ENCODE results near the gene SORT1.

The SORT1 gene

DNA sequence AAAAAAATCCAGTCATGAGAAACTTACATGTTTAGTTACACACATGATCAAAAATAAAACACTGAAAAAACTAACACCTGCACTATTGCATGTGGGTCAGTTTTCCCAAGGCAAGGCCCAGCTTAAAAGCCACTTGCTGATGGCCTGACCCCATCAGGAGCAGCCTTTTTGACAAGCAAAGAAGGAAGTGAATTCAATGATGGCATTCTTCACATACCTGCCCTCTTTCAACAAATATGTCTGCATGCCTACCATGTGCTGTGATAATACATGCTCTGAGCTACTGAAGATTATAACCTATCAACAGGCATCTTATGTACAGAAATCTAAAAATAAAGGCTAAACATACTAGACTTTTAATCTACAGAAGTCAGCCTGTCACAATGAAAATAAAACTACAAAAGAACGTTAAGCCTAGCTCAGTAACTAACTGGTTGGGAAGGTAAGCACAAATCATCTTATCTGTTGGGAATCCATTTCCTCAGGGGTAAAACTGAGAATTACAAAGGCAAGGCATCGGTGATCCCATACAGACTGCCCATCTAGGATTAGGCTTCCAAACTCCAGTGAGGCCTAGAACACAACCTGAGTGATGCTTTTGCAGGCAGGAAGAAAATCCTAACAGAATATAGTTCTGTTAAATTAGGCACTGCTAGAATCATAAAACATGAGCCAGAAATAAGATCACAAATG is 14.5 kb downstream of the SORT1 start:
- Histone ChIP-seq H2AFZ (ENCODE audit: low read depth) (no peak overlapping the region), H3K4me3 (IDR thresholded peaks at IDR 0.05; ENCODE audit: insufficient read depth, low read depth, low read length) (no peak overlapping the region), H3K4me2 (no peak overlapping the region), H4K20me1 (ENCODE audit: insufficient read depth) (no peaks in the 10 kb centered on the region; the same call in 1 of the 2 replicates), H3K27ac (no peak overlapping the region), H3K79me2 (ENCODE audit: insufficient read depth, low read depth) (no peaks in the 10 kb centered on the region), H3K27me3 (ENCODE audit: insufficient read depth, low read depth) (no peaks in the 10 kb centered on the region), H3K9ac (no peak overlapping the region), H3K4me1 (ENCODE audit: low read depth, poor library complexity, severe bottlenecking) (peaks cover 21% of the 10 kb centered on the region), H3K36me3 (ENCODE audit: insufficient read depth) (no peaks in the 10 kb centered on the region)
- TF ChIP-seq, protein P1, sequence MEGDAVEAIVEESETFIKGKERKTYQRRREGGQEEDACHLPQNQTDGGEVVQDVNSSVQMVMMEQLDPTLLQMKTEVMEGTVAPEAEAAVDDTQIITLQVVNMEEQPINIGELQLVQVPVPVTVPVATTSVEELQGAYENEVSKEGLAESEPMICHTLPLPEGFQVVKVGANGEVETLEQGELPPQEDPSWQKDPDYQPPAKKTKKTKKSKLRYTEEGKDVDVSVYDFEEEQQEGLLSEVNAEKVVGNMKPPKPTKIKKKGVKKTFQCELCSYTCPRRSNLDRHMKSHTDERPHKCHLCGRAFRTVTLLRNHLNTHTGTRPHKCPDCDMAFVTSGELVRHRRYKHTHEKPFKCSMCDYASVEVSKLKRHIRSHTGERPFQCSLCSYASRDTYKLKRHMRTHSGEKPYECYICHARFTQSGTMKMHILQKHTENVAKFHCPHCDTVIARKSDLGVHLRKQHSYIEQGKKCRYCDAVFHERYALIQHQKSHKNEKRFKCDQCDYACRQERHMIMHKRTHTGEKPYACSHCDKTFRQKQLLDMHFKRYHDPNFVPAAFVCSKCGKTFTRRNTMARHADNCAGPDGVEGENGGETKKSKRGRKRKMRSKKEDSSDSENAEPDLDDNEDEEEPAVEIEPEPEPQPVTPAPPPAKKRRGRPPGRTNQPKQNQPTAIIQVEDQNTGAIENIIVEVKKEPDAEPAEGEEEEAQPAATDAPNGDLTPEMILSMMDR (conservative IDR thresholded peaks at IDR 0.05; ENCODE audit: low read depth, low read length) = no peak

DNA sequence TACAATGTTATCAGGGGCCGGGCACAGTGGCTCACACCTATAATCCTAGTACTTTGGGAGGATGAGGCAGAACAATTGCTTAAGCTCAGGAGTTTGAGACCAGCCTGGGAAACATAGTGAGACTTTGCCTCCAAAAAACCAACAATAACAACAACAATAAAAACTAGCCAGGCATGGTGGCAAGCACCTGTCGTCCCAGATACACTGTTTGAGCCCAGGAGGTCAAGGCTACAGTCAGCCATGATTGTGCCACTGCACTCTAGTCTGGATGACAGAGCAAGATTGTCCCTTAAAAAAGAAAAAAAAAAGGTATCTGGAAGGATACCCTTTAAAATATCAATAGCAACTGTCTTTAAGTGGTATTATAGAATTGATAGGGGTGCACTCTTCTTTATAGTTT is 16.1 kb downstream of the SORT1 start:
- Histone ChIP-seq H3K27me3 (ENCODE audit: insufficient read depth, low read depth) (no peaks in the 10 kb centered on the region), H4K20me1 (ENCODE audit: insufficient read depth) (no peaks in the 10 kb centered on the region; the same call in 1 of the 2 replicates), H3K36me3 (ENCODE audit: insufficient read depth) (no peaks in the 10 kb centered on the region), H3K9ac (no peak overlapping the region), H3K4me1 (ENCODE audit: low read depth, poor library complexity, severe bottlenecking) (peaks cover 27% of the 10 kb centered on the region), H2AFZ (ENCODE audit: low read depth) (no peak overlapping the region), H3K4me3 (IDR thresholded peaks at IDR 0.05; ENCODE audit: insufficient read depth, low read depth, low read length) (no peak overlapping the region), H3K4me2 (no peak overlapping the region), H3K27ac (no peak overlapping the region), H3K79me2 (ENCODE audit: insufficient read depth, low read depth) (no peaks in the 10 kb centered on the region)
- TF ChIP-seq, protein P1 (conservative IDR thresholded peaks at IDR 0.05; ENCODE audit: low read depth, low read length) = no peak

DNA sequence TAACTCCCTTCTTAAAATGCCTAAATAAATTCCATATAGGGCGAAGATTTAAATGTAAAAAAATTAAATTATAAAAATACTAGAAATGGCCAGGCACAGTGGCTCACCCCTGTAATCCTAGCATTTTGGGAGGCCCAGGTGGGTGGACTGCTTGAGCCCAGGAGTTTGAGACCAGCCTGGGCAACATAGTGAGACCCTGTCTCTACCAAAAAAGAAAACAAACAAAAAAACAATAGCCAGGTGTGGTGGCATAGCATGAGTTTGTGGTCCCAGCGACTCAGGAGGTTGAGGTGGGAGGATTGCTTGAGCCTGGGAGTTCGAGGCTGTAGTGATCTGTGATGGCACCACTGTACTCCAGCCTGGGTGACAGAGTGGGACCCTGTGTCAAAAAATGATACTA is 17.8 kb downstream of the SORT1 start:
- Histone ChIP-seq H3K36me3 (ENCODE audit: insufficient read depth) (no peaks in the 10 kb centered on the region), H3K9ac (no peak overlapping the region), H3K4me2 (no peak overlapping the region), H3K79me2 (ENCODE audit: insufficient read depth, low read depth) (no peaks in the 10 kb centered on the region), H3K4me1 (ENCODE audit: low read depth, poor library complexity, severe bottlenecking) (peaks cover 32% of the 10 kb centered on the region), H4K20me1 (ENCODE audit: insufficient read depth) (no peaks in the 10 kb centered on the region), H3K27ac (no peak overlapping the region), H3K27me3 (ENCODE audit: insufficient read depth, low read depth) (no peaks in the 10 kb centered on the region), H3K4me3 (IDR thresholded peaks at IDR 0.05; ENCODE audit: insufficient read depth, low read depth, low read length) (no peak overlapping the region), H2AFZ (ENCODE audit: low read depth) (no peak overlapping the region)
- TF ChIP-seq, protein P1 (conservative IDR thresholded peaks at IDR 0.05; ENCODE audit: low read depth, low read length) = no peak

DNA sequence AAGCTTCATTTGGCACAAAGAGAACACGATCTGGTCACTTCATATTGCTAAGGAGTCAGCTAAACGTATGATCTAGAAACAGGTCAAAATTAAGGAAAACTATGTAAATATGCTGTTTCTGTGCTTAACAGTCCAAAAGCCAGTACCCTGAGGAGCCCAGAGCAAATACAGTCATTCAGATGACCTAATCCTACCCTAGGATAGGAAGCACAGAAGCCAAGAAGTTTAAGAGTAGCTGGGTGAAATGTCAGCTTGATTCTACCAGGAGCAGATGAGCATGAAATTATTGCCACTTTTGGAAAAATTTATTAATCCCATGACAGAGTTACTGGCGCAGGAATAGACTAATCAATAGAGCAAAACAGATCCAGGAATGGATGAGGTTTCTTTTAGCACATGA is 18.3 kb downstream of the SORT1 start:
- TF ChIP-seq, protein P1 (conservative IDR thresholded peaks at IDR 0.05; ENCODE audit: low read depth, low read length) = no peak
- H3K4me2 ChIP-seq = no peak overlapping the region
- no peak overlapping the region for H3K9ac ChIP-seq
- H3K4me3 ChIP-seq (IDR thresholded peaks at IDR 0.05; ENCODE audit: insufficient read depth, low read depth, low read length) = no peak overlapping the region
- H3K36me3 ChIP-seq (ENCODE audit: insufficient read depth) = no peaks in the 10 kb centered on the region
- peaks cover 37% of the 10 kb centered on the region for H3K4me1 ChIP-seq (ENCODE audit: low read depth, poor library complexity, severe bottlenecking)
- no peaks in the 10 kb centered on the region for H4K20me1 ChIP-seq (ENCODE audit: insufficient read depth)
- no peak overlapping the region for H3K27ac ChIP-seq
- no peaks in the 10 kb centered on the region for H3K27me3 ChIP-seq (ENCODE audit: insufficient read depth, low read depth)
- H3K79me2 ChIP-seq (ENCODE audit: insufficient read depth, low read depth) = no peaks in the 10 kb centered on the region
- no peak overlapping the region for H2AFZ ChIP-seq (ENCODE audit: low read depth)
